ENCODE results near the gene PTTG1IP. TPM values are rescaled to one million over a fixed set of nuclear protein-coding genes. Genes with fewer than 3 reads are reported as not detected.

Gene PTTG1IP
- total RNA-seq, 3 donors from 2014 or later = 33.8 to 37.6 (median 34.6) TPM

DNA sequence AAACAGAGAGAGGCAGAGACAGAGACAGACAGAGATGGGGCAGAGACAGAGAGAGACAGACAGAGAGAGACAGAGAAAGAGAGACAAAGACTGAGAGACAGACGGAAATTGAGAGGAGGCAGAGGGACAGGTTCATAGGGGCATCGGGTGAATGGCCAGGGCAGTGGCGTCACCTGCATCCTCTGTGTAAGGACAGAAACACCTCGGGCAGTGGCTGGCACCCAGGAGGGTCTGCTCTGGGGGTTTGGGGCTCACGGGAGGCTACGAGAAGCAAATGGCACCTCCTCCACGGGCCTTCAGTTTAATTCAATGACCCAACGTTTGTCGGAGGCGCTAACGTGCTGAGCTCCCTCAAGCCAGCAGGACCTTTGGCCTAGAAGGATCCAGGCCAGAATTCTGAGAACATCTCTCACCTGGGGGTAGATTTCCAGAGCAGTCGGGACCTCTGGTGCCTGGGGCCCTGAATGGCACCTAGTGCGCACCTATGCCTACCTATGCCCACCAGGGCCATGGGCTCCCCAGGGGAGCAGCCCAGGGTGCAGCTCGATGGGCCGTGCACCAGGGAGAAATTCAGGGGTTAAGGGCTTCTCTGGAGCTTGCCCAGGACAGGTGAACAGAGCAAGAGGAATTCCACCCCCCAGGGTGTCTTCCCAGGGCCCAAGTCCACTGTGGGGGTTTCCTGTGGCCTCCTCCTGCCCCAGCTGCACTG, 20.6 kb upstream of the PTTG1IP start:
- ATAC-seq = no peak
- DNase-seq = no peak
- H3K27me3 Mint-ChIP-seq (ENCODE audit: low read depth) = no peaks in the 10 kb centered on the region
- peaks cover 12% of the 10 kb centered on the region for H3K36me3 Mint-ChIP-seq (ENCODE audit: insufficient read depth)
- H3K4me3 Mint-ChIP-seq = no peak overlapping the region
- no peaks in the 10 kb centered on the region for H3K9me3 Mint-ChIP-seq
- peaks cover 14% of the 10 kb centered on the region for H3K4me1 Mint-ChIP-seq (ENCODE audit: low read depth)

DNA sequence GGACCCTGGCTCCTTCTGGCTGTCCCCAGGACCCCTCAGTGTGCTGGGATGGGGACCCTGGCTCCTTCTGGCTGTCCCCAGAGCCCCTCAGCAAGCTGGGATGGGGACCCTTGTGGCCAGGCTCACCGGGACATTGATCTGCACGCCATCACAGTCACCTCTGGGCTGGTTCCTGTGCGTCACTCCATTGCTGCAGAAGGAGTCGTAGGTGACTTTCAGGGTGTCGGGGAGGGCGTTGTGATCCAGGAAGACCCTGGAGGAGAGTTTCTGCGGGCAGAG, 19.7 kb upstream of the PTTG1IP start:
- Mint-ChIP-seq H3K4me3 (no peak overlapping the region), H3K36me3 (ENCODE audit: insufficient read depth) (peaks cover 8% of the 10 kb centered on the region), H3K4me1 (ENCODE audit: low read depth) (peaks cover 14% of the 10 kb centered on the region), H3K9me3 (no peaks in the 10 kb centered on the region), H3K27me3 (ENCODE audit: low read depth) (no peaks in the 10 kb centered on the region)
- no peak for DNase-seq
- no peak for ATAC-seq

DNA sequence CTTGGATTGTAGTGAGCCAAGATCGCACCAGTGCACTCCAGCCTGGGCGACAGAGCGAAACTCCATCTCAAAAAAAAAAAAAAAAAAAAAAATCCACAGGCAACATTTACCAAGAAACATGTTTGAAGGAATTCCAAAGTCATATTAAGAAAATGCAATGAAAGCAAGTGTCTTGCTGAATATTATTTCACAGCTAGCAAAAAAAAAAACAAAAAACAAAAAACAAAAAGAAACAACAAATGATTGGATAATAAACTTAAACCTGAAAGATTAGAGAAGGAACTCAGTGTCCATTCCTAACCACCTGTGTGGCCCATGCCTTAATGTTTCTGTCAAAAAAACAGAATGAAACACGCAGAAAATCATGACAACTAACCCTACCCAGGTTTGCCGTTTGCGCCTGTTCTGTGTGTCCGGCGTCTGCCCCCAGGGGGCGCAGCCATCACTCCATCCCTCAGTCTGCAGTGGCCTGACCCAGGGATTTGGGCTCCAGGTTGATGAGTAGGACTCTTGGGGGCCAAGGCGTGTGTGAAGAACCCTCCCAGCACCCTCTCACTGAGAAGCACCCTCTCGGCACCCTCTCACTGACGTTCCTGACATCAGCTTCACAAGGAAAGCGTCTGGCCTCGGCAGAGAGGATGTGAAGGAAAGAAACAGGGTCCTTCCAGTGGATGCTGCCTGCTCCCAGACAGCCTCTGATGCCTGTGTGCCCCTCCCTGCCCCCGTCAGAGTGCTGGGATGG, 19.2 kb upstream of the PTTG1IP start:
- Mint-ChIP-seq H3K9me3 (no peaks in the 10 kb centered on the region), H3K36me3 (ENCODE audit: insufficient read depth) (peaks cover 8% of the 10 kb centered on the region), H3K4me3 (no peak overlapping the region), H3K4me1 (ENCODE audit: low read depth) (peaks cover 14% of the 10 kb centered on the region), H3K27me3 (ENCODE audit: low read depth) (no peaks in the 10 kb centered on the region)
- ATAC-seq (peak; percentile 87 to 93), DNase-seq (peak; percentile 82)

DNA sequence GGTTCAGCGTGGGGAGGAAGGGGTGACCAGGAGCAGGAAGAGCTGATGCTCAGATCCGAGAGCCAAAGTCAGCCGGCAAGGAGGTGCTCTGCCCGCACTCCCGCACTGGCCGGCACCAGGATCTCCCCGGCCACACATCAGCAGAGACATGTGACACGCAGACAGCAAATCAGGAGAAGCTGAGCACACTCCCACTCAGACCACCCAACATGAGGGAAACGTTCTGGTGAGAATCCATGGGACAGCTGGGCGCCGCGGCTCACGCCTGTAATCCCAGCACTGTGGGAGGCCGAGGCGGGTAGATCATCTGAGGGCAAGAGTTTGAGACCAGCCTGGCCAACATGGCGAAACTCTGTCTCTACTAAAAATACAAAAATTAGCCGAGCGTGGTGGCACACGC, 18.6 kb upstream of the PTTG1IP start:
- Mint-ChIP-seq H3K4me1 (ENCODE audit: low read depth) (peaks cover 14% of the 10 kb centered on the region), H3K36me3 (ENCODE audit: insufficient read depth) (peaks cover 8% of the 10 kb centered on the region), H3K4me3 (no peak overlapping the region), H3K9me3 (no peaks in the 10 kb centered on the region), H3K27me3 (ENCODE audit: low read depth) (no peaks in the 10 kb centered on the region)
- DNase-seq (no peak), ATAC-seq (no peak)

DNA sequence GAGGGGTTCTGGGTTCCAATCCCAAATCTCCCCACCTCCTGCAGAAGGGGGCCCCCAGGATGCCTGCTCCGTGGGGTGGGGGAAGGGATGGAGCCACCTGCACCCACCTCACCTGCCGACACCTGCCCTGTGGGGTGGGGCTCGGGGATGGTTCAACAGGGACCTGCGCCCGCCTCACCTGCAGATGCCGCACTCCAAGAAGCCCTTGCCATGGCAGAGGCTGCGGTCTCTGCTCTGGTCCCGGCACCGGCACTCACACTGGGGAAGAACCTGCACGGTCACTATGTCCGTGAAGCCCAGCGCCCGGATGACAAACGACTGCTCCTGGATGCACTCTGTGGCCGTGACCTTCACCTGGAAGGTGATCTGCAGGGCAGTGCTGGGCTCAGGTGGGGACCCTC, 18.1 kb upstream of the PTTG1IP start:
- Mint-ChIP-seq H3K9me3 (no peaks in the 10 kb centered on the region), H3K36me3 (ENCODE audit: insufficient read depth) (peaks cover 10% of the 10 kb centered on the region), H3K4me3 (no peak overlapping the region), H3K27me3 (ENCODE audit: low read depth) (no peaks in the 10 kb centered on the region), H3K4me1 (ENCODE audit: low read depth) (peaks cover 14% of the 10 kb centered on the region)
- no peak for ATAC-seq
- DNase-seq = no peak

DNA sequence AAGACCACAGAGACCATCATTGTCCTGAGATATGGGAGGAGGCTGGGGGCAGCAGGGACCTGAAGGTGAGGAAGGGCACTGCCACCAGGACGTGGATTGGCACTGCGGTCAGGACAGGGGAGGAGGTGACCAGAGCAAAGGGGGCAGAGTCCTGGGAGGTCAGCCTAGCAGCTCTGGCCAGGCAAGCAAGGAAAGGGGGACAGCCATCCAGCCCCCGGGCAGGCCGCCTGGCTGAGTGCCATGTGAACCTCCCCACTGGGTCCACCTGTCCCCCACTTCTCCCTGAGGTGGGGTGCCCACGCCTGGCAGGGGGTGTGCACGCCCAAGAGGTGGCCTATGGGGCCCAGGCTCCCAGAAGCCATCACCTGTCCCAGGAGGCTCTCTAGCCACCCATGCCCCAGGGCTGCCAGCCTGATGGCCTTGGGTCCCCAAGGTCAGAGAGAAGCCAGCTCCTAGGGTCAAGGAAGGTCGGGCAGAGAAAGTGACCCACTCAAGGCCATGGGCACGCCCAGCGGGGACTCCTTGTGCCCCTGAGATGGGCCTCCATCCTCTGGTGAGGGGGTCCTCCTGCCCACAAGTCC, 17.6 kb upstream of the PTTG1IP start:
- H3K27me3 Mint-ChIP-seq (ENCODE audit: low read depth) = no peaks in the 10 kb centered on the region
- DNase-seq (no peak), ATAC-seq (no peak)
- H3K4me3 Mint-ChIP-seq = no peak overlapping the region
- H3K9me3 Mint-ChIP-seq = no peaks in the 10 kb centered on the region
- peaks cover 12% of the 10 kb centered on the region for H3K36me3 Mint-ChIP-seq (ENCODE audit: insufficient read depth)
- peaks cover 14% of the 10 kb centered on the region for H3K4me1 Mint-ChIP-seq (ENCODE audit: low read depth)

DNA sequence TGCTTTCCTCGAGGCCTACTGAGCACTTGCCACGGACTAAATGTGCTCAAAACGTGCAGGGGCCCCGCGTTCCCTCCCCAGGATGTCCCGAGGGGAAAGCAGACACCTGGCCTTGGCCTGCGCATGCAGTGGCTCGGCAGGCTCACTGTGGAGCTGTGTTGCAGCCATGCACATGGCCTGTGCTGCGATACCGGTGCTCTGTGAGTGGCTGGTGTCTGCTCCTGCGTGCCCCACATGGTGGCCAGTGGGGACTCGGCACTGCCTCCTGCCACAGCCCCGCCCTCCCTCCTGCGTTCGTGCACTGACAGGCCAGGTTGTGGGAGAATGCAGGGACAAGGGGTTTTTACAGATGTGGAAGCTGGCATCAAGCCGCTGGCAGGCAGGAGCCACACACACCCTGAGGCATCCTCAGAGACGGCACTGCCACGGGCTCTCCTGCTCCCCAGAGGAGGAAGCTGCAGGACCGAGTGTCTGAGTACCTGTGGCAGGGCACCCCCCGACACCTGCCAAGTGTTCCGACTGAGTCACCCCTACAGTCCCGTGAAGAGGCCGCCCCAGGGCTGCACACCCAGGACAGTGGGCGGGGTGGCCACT, 16.9 kb upstream of the PTTG1IP start:
- ATAC-seq (no peak), DNase-seq (no peak)
- no peaks in the 10 kb centered on the region for H3K9me3 Mint-ChIP-seq
- H3K27me3 Mint-ChIP-seq (ENCODE audit: low read depth) = no peaks in the 10 kb centered on the region
- peaks cover 11% of the 10 kb centered on the region for H3K36me3 Mint-ChIP-seq (ENCODE audit: insufficient read depth)
- no peak overlapping the region for H3K4me3 Mint-ChIP-seq
- peaks cover 14% of the 10 kb centered on the region for H3K4me1 Mint-ChIP-seq (ENCODE audit: low read depth)

DNA sequence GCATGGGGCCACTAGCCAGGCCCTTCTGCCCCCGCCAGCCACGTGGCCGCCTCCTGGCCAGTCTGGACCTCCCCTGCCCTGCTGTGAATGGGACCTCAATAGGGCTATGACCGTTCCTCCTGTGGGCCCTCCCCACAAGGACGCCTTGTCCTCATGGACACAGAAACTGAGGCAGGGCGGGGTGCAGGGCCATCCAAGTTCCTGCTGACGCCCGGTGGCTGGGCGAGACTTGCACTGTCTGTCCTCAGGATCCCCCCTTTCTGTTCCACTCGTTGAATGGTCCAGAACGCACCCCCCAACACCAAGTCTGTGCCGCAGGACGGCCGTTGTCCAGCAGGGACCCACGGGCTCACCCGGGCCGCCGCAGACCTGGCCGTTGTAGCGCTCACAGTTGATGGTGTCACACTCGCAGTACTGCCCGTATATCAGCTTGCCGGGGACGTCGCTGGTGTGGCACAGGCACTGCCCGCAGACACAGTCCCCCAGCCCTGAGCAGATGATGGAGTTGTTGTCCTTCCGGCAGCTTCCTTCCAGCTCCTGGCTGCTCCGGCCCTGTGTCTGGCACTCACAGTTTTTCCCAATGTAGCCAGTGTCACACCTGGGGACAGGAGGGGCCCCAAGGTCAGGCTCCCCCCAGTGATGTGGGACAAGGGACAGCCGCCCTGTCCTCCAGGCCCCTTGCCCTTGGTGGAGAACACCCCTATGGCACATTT, 16.3 kb upstream of the PTTG1IP start:
- Mint-ChIP-seq H3K4me1 (ENCODE audit: low read depth) (peaks cover 14% of the 10 kb centered on the region), H3K36me3 (ENCODE audit: insufficient read depth) (peaks cover 11% of the 10 kb centered on the region), H3K27me3 (ENCODE audit: low read depth) (no peaks in the 10 kb centered on the region), H3K9me3 (no peaks in the 10 kb centered on the region), H3K4me3 (no peak overlapping the region)
- DNase-seq = no peak
- no peak for ATAC-seq

DNA sequence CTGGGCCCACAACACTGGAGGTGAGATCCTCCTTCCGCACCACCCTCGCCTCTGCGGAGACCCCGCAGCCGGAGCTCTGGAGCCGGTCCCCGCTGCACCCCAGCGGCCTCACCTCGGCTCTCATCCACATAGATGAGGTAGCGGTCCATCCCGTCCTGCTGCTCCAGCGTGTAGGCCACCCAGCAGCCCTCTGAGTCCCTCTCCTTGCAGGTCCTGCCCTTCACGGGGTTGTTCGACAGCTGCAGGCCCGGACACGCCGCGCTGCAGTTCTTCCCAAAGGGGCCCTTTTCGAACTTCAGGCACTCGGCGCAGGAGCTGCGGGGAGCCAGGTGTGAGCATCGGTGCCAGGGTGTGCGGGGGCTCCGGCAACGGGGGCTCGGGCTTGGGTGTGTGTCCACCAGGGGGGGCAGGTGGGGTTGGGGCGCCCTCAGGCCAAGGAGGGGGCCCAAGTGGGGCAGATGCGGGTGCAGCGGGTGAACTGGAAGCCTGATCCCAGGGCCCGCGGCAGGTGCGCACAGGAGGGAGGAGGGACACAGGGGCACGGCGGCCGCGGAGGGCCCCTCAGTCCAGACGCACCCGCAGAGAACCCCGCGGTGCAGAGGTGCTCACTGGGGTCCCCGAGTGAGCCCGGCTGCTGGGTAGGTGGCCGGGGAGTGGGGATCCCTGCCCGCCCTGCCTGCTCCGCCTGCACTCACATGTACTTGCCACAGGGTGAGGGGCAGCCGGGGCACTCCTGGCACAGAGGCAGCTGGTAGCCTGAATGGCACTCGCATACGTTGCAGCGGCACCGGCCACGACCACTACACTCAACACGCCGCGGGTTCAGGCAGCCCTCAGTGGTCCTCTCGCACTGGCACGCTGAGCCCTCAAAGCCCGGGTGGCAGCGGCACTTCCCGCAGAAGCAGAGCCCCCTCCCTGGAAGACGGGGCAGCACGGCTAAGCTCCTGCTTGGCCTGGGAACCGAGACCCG, 15.4 kb upstream of the PTTG1IP start:
- ATAC-seq = no peak

DNA sequence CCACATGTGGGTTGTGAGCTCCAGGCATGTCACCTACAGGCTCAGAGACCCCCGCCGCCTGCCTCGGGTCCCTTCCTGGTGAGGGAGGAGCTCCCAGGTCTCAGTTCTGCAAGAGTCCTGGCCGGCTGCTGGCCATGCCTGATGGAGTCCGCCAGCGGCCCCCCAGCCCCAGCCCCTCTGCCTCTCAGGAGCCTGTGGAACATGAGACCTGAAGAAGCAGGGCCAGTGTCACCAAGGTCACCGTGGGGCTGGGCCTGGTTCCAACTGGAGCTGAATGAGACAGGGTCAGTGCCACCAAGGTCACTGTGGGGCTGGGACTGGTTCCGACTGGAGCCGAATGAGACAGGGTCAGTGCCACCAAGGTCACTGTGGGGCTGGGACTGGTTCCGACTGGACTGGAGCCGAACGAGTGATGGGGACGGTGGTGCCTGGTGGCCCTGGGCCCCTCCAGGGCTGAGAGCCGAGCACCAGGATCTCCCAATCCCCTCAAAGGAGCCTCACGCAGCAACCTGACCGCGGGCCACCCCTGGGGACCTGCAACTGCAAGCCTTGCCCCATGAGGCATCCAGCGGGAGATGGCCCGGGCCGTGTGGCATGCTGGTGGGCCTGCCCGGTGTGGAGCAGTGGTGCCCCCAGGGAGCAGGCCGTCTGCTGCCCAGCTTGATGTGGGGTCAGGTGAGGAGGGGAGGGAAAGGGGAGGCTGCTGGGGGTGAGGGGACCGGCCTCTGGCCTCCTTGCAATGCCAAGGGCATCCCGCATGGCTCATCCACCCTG, 14.5 kb upstream of the PTTG1IP start:
- H3K9me3 Mint-ChIP-seq = no peaks in the 10 kb centered on the region
- no peaks in the 10 kb centered on the region for H3K27me3 Mint-ChIP-seq (ENCODE audit: low read depth)
- H3K4me1 Mint-ChIP-seq (ENCODE audit: low read depth) = peaks cover 7% of the 10 kb centered on the region
- ATAC-seq = no peak
- no peak overlapping the region for H3K4me3 Mint-ChIP-seq
- H3K36me3 Mint-ChIP-seq (ENCODE audit: insufficient read depth) = peaks cover 10% of the 10 kb centered on the region
- no peak for DNase-seq

More for the DNA sequence above, 15.4 kb upstream of the PTTG1IP start:
- peaks cover 11% of the 10 kb centered on the region for H3K36me3 Mint-ChIP-seq (ENCODE audit: insufficient read depth)
- H3K27me3 Mint-ChIP-seq (ENCODE audit: low read depth) = no peaks in the 10 kb centered on the region
- peaks cover 14% of the 10 kb centered on the region for H3K4me1 Mint-ChIP-seq (ENCODE audit: low read depth)
- H3K4me3 Mint-ChIP-seq = no peak overlapping the region
- no peaks in the 10 kb centered on the region for H3K9me3 Mint-ChIP-seq
- DNase-seq = no peak

DNA sequence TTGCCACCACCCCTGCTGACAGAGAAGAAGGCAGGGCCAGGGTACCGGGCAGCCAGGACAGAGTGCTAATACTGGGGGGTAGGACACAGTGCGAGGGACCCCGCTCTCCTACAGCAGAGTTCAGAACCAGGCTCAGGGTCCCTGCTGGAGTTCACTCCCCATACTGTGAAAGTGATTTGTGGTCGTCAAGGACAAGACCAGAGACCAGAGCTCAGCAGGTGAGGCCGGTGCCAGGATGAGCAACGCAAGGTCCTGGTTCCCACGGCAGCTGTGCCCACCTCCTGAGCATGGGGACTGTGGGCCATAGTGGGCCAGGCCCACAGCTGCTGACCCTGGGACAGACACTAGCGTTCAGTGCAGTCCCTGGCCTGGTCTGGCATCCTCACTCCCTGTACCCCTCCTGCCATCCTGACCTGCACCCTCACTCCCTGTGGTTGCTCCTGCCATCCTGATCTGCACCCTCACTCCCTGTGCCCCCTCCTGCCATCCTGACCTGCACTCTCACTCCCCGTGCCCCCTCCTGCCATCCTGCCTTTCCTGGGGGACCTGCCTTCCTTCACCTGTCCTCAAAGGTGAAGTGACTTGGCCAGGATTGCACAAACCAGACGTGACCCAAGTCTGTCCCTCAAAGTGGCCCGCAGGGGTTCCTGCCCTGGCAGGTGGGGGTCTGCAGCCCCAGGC, 13.8 kb upstream of the PTTG1IP start:
- DNase-seq (no peak), ATAC-seq (no peak)
- H3K27me3 Mint-ChIP-seq (ENCODE audit: low read depth) = no peaks in the 10 kb centered on the region
- H3K4me3 Mint-ChIP-seq = no peak overlapping the region
- peaks cover 4% of the 10 kb centered on the region for H3K4me1 Mint-ChIP-seq (ENCODE audit: low read depth)
- H3K9me3 Mint-ChIP-seq = no peaks in the 10 kb centered on the region
- H3K36me3 Mint-ChIP-seq (ENCODE audit: insufficient read depth) = peaks cover 10% of the 10 kb centered on the region

DNA sequence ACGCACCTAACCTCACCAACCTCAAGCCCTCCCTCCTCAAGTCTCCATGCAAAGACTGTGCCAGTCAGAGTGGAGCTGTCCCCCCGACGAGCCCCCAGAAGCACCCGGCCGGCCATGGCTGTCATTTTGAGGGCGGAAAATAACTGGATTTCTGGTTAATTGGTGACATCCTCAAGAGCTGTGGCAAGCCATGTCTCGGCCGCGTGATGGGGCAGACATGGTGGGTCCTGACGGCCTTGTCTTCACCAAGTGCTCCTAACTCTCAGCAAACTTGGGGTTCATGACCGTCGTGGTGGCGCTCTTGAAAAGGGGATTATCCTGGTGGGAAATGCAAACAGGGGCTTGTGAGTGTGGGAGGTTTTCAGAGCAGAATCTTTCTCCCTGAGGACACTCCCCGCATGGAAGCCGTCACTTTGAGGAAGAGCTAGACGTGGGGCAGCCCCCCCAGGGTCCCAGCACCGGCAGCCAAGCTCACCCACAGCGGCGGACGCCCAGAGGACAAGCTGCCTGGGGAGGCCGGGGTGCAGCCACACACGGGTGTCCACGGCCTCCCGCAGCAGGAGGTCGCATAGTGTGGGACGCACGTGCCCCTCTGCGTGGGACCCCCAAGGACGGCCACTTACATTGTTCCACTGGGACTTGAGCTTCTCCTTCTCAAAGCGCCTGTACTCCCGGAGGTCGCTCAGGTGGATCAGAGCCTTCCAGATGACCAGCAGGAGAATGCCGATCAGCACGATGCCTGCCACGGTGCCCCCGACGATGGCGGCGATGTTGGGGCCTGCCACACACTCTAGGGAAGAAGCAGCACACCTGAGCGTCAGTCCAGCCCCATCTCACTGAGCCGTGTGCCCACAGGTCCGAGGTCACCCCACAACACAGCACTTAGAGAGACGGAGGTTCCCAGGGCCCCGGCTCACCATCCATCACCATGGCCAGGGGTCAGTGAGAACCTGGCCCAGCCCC, 12.9 kb upstream of the PTTG1IP start:
- H3K27me3 Mint-ChIP-seq (ENCODE audit: low read depth) = no peaks in the 10 kb centered on the region
- peaks cover 10% of the 10 kb centered on the region for H3K4me1 Mint-ChIP-seq (ENCODE audit: low read depth)
- H3K36me3 Mint-ChIP-seq (ENCODE audit: insufficient read depth) = peaks cover 10% of the 10 kb centered on the region
- no peak for ATAC-seq
- H3K4me3 Mint-ChIP-seq = no peak overlapping the region
- H3K9me3 Mint-ChIP-seq = no peaks in the 10 kb centered on the region
- no peak for DNase-seq

All from activated T-cell treated with anti-CD3 and anti-CD28 coated beads, Interleukin-2, amount 50 U/mL, for 4 hours (primary cell).